ENCODE measurements around the gene TBX19. TPM values are rescaled to one million over a fixed set of nuclear protein-coding genes. Genes with fewer than 3 reads are reported as not detected.

The TBX19 gene
- total RNA-seq, 1 donor from 2014 or later: 1.1 TPM

DNA sequence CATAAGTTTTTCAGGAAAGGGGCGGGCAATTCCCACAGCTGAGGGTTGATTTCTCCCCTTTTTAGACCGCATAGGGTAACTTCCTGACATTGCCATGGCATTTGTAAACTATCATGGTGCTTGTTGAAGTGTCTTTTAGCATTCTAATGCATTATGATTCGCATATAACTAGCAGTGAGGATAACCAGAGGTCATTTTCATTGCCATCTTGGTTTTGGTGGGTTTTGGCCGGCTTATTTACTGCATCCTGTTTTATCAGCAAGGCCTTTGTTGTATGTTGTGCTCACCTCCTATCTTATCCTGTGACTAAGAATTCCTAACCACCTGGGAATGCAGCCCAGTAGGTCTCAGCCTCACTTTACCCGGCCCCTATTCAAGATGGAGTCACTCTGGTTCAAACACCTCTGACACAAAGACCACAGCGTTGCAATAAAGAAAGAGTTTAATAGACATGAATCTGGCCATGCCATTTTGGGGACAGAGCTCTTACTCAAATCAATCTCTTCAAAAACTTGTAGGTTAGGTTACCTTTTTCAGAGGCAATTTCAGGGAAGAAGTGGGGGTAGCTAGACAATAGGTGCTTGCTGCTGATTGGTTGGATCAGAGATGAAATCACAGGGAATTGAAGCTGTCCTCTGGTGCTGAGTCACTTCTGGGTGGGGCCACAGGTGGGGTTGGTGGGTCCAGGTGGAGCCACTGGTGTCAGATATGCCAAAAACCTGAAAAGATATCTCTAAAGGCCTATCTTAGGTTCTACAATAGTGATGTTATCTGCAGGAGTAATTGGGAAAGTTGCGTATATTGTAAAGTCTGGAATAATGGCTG, 23.3 kb downstream of the TBX19 start:
- Mint-ChIP-seq H3K4me1 (ENCODE audit: low read depth, unreplicated experiment) (peaks cover 9% of the 10 kb centered on the region), H3K36me3 (ENCODE audit: low read depth, unreplicated experiment) (peaks cover 7% of the 10 kb centered on the region), H3K27me3 (ENCODE audit: low read depth, unreplicated experiment) (no peaks in the 10 kb centered on the region), H3K4me3 (ENCODE audit: unreplicated experiment) (no peak overlapping the region), H3K9me3 (ENCODE audit: unreplicated experiment) (no peaks in the 10 kb centered on the region), H3K27ac (ENCODE audit: unreplicated experiment) (no peak overlapping the region)
- TF ChIP-seq CTCF (IDR thresholded peaks at IDR 0.05; ENCODE audit: insufficient read depth, low read depth, low read length) (no peak), EZH2 (IDR thresholded peaks at IDR 0.05; ENCODE audit: insufficient read depth, low read length) (no peak)
- H3K27me3 ChIP-seq (ENCODE audit: insufficient read depth, low read length): no peaks in the 10 kb centered on the region
- DNase-seq (ENCODE audit: low read depth) (no peak), FAIRE-seq (no peak)
- H3K4me1 ChIP-seq (ENCODE audit: insufficient read depth, low read length): peaks cover 20% of the 10 kb centered on the region
- H2AFZ ChIP-seq (ENCODE audit: low read depth, low read length): no peak overlapping the region
- no peak overlapping the region for H3K4me2 ChIP-seq (ENCODE audit: low read length)
- no peaks in the 10 kb centered on the region for H3K36me3 ChIP-seq (ENCODE audit: insufficient read depth, low read length)
- H3K4me3 ChIP-seq (ENCODE audit: insufficient read depth, low read depth, low read length): no peak overlapping the region
- H3K9me3 ChIP-seq (ENCODE audit: insufficient read depth, low read depth, low read length): no peaks in the 10 kb centered on the region
- no peak overlapping the region for H3K27ac ChIP-seq (ENCODE audit: low read depth, low read length)
- no peaks in the 10 kb centered on the region for H3K79me2 ChIP-seq (ENCODE audit: insufficient read depth, low read length)
- H3K9ac ChIP-seq (ENCODE audit: low read length): no peak overlapping the region
- no peaks in the 10 kb centered on the region for H4K20me1 ChIP-seq (ENCODE audit: insufficient read depth, low read length)

DNA sequence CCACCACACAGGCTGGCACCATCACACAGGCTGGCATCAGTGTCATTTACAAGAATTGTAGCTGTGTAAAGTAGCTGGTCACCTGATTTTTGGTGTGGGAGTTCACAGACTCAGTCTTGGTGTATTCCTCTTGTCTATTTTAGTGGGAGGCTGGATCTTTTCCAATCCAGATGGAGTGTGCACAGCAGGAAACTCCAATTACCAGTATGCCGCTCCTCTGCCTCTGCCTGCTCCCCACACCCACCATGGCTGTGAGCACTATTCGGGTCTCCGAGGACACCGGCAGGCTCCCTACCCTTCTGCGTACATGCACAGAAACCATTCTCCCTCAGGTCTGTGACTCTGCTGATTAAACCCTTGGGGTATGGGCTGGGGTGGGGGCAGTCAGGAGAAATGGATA, 24.2 kb downstream of the TBX19 start:
- Histone ChIP-seq H3K4me3 (ENCODE audit: insufficient read depth, low read depth, low read length) (no peak overlapping the region), H3K4me2 (ENCODE audit: low read length) (no peak overlapping the region), H3K4me1 (ENCODE audit: insufficient read depth, low read length) (peaks cover 20% of the 10 kb centered on the region), H3K36me3 (ENCODE audit: insufficient read depth, low read length) (no peaks in the 10 kb centered on the region), H2AFZ (ENCODE audit: low read depth, low read length) (no peak overlapping the region), H3K9ac (ENCODE audit: low read length) (no peak overlapping the region), H3K79me2 (ENCODE audit: insufficient read depth, low read length) (no peaks in the 10 kb centered on the region), H3K27ac (ENCODE audit: low read depth, low read length) (no peak overlapping the region), H4K20me1 (ENCODE audit: insufficient read depth, low read length) (no peaks in the 10 kb centered on the region), H3K27me3 (ENCODE audit: insufficient read depth, low read length) (no peaks in the 10 kb centered on the region), H3K9me3 (ENCODE audit: insufficient read depth, low read depth, low read length) (no peaks in the 10 kb centered on the region)
- H3K4me3 Mint-ChIP-seq (ENCODE audit: unreplicated experiment): no peak overlapping the region
- no peak for TF ChIP-seq EZH2 (IDR thresholded peaks at IDR 0.05; ENCODE audit: insufficient read depth, low read length)
- TF ChIP-seq CTCF (IDR thresholded peaks at IDR 0.05; ENCODE audit: insufficient read depth, low read depth, low read length): no peak
- FAIRE-seq: no peak
- no peak for DNase-seq (ENCODE audit: low read depth)
- H3K36me3 Mint-ChIP-seq (ENCODE audit: low read depth, unreplicated experiment): peaks cover 7% of the 10 kb centered on the region
- H3K9me3 Mint-ChIP-seq (ENCODE audit: unreplicated experiment): no peaks in the 10 kb centered on the region
- no peak overlapping the region for H3K27ac Mint-ChIP-seq (ENCODE audit: unreplicated experiment)
- peaks cover 9% of the 10 kb centered on the region for H3K4me1 Mint-ChIP-seq (ENCODE audit: low read depth, unreplicated experiment)
- H3K27me3 Mint-ChIP-seq (ENCODE audit: low read depth, unreplicated experiment): no peaks in the 10 kb centered on the region
